Activated CD4-positive, CD25-positive, alpha-beta regulatory T cell treated with anti-CD3 and anti-CD28 coated beads, Interleukin-2, amount 50 U/mL, for 24 hours (primary cell): ENCODE data around the gene COA4.

Source experiments
- ATAC-seq, 2 donors: fragments of 150-1000 bp; cut with Tn5 transposase; one replicate each; pipeline ENCODE4 v1.10.0; 2021; ENCODE audit warnings: mild to moderate bottlenecking in 1 of 2, moderate library complexity in 1 of 2

COA4 gene

DNA sequence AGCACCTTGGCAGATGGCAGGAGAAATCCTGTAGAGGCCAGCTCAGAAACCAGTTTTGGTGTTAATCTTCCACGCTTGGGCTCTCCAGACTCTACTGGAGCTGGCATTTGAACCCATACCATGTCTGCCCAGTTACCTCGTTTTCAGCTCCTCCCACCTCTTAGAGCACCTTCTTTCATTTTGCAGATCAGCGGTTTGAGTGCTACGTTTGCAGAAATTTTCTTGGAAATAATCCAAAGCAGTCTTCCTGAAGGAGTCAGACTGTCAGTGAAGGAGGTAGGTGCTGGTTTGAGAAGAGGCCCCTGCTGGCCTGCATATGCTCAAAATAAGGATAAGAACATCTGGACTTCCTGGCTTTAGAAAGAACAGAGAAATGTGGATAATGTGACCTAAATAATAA lies 13.7 kb downstream of the COA4 start:
- no peak for ATAC-seq

DNA sequence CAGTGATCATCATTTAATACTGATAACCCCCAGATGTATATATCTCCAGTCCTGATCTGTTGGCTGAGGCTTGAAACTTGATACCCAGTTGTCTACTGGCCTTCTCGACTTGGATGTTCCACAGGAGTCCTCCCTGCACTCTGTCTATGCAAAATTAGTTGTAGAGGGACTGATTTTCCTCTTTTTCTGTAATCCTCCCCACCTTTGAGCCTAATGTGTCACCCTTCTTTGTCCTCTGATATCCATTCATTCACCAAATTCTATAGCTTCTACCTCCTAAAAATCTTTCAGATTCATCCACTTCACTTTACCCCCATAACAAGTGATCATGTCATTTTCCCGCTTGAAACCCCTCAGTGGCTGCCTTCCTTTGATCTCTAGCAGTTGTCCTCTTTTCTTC lies 16.4 kb downstream of the COA4 start:
- ATAC-seq: no peak

- ATAC-seq: no peak
Measured at GRCh38 chr11:73859671-73860070, 17.0 kb downstream of the COA4 start.

- no peak for ATAC-seq
Measured at GRCh38 chr11:73856031-73856567, 20.5 kb downstream of the COA4 start.

GRCh38 chr11:73854680-73855079 lies 22.0 kb downstream of the COA4 start:
- no peak for ATAC-seq

DNA sequence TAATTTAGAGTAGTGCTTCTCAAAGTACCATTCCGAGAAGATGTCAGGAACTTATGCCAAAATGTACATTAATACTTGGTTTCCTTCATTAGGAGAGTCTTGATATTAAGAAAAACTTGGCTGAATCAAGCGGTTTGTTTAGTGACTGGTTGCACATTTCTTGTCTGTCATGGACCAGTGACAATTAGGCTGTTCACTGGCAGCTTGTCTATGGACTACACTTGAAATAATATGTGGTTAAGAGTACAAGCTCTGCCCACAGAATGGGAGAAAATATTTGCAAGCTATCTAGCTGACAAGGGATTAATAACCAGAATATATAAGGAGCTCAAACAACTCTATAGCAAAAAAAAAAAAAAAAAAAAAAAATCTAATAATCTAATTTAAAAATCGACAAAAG lies 24.6 kb downstream of the COA4 start:
- no peak for ATAC-seq

DNA sequence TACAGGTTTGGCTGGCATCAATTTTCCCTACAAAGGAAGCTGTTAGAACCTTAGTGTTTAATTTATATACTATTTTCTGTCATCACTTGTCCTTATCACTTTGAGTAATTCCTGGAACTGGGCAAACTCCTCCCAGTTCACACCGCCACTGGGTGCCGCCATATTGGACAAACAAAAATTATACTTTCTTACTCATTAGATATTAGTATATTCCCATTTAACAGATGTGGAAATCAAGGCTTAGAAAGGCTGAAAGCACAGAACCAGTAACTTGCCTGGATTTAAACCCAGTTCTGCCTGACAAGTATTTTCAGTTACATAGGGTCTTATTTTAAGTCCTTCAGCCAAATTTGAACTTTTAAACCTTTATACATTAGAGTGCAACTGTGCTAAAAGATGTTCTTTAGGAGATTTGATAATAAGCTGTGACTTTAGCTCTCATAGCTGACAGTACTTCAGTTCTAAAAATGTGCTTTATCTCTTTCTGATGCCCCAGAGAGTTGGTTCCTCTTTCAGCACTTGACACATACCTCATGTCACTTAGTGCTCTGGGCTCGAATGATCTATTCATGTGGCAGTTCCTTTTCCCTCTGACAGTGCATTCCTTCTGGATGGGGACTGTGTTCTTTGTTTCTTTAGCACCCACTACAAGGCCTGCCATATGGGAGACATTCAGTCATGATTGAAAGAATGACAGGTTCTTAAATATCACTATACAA lies 25.4 kb downstream of the COA4 start:
- no peak for ATAC-seq

DNA sequence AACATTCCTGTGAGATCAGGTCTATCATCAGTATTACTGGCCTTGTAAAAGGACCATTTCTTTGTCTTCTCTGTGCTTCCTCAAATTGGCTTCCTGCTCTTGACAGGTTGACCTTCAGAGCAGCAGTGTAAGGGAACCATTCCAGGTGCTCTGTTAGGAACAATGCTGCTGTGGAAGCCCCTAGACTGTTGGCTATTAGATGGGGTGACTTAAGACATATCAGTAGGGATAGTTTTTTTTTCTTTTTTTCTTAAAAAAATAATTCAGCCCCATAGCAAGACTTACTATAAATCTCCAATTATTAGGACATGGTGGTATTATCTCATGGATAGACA lies 37.6 kb downstream of the COA4 start:
- ATAC-seq: no peak

DNA sequence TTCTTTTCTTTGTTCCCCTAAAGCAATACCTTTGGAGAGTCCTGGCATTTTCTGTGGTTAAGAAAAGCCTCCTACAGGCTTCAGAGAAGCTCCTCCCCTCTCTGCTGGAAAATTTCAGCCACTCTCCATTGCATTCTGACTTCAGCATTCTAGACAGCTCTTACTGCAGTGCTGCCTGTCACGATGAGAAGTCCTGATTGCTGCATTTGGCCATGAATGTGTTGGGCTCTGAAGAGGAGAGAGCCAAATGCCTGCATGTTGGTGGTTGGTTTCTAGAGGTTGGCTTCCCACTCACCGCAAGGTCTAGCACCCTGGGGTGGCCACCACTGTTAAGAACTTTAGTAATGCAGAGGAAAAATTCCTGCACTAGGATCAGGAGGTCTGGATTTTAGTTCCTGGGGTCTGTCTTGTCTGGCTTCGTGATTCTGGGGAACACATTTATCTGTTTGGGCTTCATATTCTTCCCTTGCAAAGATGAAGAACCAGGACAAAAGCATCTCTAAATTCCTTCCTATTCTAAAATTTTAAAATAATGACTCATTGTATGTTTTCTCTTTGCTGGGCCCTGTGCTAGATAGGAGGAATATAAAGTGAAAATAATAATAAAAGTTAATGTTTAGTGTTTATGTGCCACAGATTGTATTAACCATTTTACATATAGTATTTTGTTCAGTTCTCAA lies 38.1 kb downstream of the COA4 start:
- ATAC-seq: no peak

DNA sequence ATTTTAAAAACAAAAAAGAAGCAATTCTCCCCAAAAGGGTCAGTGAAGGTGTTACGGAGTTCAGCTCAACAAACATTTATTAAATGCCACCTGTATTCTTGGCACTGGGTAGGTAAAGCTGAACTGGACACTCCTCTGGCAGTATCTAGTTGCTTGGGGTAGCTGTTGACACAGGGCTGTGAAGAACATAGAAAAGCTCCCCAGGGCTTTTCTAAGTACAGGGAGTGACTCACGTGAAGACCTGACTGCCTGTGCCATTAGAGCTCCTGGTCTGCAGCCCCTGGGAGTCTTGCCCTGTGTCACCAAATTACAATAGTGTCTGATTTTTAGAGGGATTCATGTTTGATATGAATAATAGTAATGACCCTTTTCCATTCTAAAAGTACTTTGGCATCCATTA lies 43.6 kb downstream of the COA4 start:
- no peak for ATAC-seq

DNA sequence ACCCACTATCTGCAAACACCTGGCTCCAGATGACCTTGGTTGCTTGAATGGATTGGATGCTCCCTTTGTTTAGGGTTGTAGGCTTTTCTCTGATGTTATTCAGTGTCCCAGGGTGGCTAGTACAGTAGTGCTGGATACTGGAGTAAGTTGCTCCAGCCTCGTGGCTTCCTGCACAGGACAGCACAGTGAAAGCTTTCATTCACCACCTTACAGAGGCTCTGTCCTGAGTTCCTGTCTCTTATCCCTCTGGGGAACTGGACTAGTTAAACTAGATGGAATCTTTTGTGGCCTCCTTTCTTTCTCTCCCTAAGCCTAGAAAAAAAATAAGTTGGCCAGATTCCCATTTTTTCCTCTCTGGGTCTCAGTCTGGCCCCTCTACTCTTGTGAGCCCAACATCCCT lies 46.4 kb downstream of the COA4 start:
- no peak for ATAC-seq
